Natural killer cell (primary cell): ENCODE data around the gene FMNL1. TPM values are rescaled to one million over a fixed set of nuclear protein-coding genes. Genes with fewer than 3 reads are reported as not detected.
"Not testable (repeated sequence)": the region's sequence is repeated elsewhere in the genome, so short reads cannot be mapped to it uniquely, and the experiment has no call there.

Experiments used
- ATAC-seq, 3 donors: fragments of 150-1000 bp in 2 of 3; fragments of 200-7000 bp in 1 of 3; cut with Tn5 transposase; 1 replicate in 1 of 3; 2 replicates in 2 of 3; pipeline ENCODE4 v1.10.0; 2021; ENCODE audit warnings: mild to moderate bottlenecking in 2 of 3, moderate library complexity in 2 of 3
- DNase-seq, 2 donors: peaks; one replicate each; pipeline versions ENCODE4 v3.0.0 to v3.0.0-alpha.2; 2013 to 2021; ENCODE audit warnings: mixed read lengths in 1 of 2
- H3K27ac ChIP-seq: one replicate; pipeline ENCODE4 v1.5.1; 2013; ENCODE audit warnings: mild to moderate bottlenecking, low read length
- H3K27me3 ChIP-seq: one replicate; pipeline ENCODE4 v1.6.1; 2013; ENCODE audit warnings: low read length; ENCODE audit not compliant: control insufficient read depth, insufficient read depth
- H3K36me3 ChIP-seq: one replicate; pipeline ENCODE4 v1.6.1; 2013; ENCODE audit warnings: low read length; ENCODE audit not compliant: control insufficient read depth, insufficient read depth
- H3K4me1 ChIP-seq: one replicate; pipeline ENCODE4 v1.6.1; 2013; ENCODE audit warnings: low read length; ENCODE audit not compliant: control insufficient read depth, insufficient read depth
- H3K4me3 ChIP-seq: one replicate; pipeline ENCODE4 v1.5.1; 2013; ENCODE audit warnings: low read length
- H3K9me3 ChIP-seq: one replicate; pipeline ENCODE4 v1.6.1; 2013; ENCODE audit warnings: low read length; ENCODE audit not compliant: control insufficient read depth, insufficient read depth
- H3K27ac Mint-ChIP-seq, 2 donors: one replicate each; pipeline ENCODE4 v1.8.0; 2022; ENCODE audit warnings: mild to moderate bottlenecking in 2 of 2, mixed read lengths in 2 of 2, moderate library complexity in 1 of 2
- H3K27me3 Mint-ChIP-seq, 2 donors: one replicate each; pipeline ENCODE4 v1.8.0; 2022; ENCODE audit warnings: low read depth in 2 of 2, mixed read lengths in 2 of 2
- H3K36me3 Mint-ChIP-seq: one replicate; pipeline ENCODE4 v1.8.0; 2022; ENCODE audit warnings: mixed read lengths
- H3K4me1 Mint-ChIP-seq, 2 donors: one replicate each; pipeline ENCODE4 v1.8.0; 2022; ENCODE audit warnings: mixed read lengths in 2 of 2
- H3K4me3 Mint-ChIP-seq: one replicate; pipeline ENCODE4 v1.8.0; 2022; ENCODE audit warnings: mild to moderate bottlenecking, moderate library complexity, mixed read lengths
- H3K9me3 Mint-ChIP-seq, 2 donors: one replicate each; pipeline ENCODE4 v1.8.0; 2022; ENCODE audit warnings: mixed read lengths in 2 of 2
- CTCF ChIP-seq: fragments of 200-600 bp; IDR thresholded peaks from one replicate; pipeline ENCODE4 v1.8.0; 2022; ENCODE audit warnings: antibody characterized with exemption
- WGBS: methylation state at CpG from one replicate; pipeline ENCODE4 v1.1.7; 2013; ENCODE audit warnings: missing lambda C conversion rate; ENCODE audit not compliant: insufficient coverage; 5-methylcytosine and 5-hydroxymethylcytosine counted together
- intact Hi-C: fragments of 100-400 bp; cut with micrococcal nuclease; formaldehyde crosslinking; loops from one replicate; pipeline ENCODE4 v1.14.2; 2022
- total RNA-seq, 4 donors: library from RNA; stranded (reverse); fragments of 120-200 nt in 1 of 4; gene quantifications; one replicate each; pipeline versions ENCODE4 v1.2.3 to v1.2.4, GENCODE V29; 2013 to 2022

The FMNL1 gene
- total RNA-seq, 3 donors from 2014 or later (not counting 1 experiment from before 2014, with no cell fraction given) = 741 to 836 (median 752) TPM

GRCh38 chr17:45197555-45198334 lies 23.9 kb upstream of the FMNL1 start:
- H3K36me3 ChIP-seq = no peaks in the 10 kb centered on the region
- peaks cover 0 to 3% of the 10 kb centered on the region in 2 donors for H3K4me1 Mint-ChIP-seq
- H3K36me3 Mint-ChIP-seq = no peaks in the 10 kb centered on the region
- peak overlapping the region in 1 of 2 donors; percentile 36 for H3K27ac Mint-ChIP-seq
- H3K27me3 ChIP-seq = no peaks in the 10 kb centered on the region
- TF ChIP-seq CTCF = peak; percentile 99
- H3K27me3 Mint-ChIP-seq = no peaks in the 10 kb centered on the region
- WGBS = 7% methylated on average over 15 of the region's 16 CpGs
- H3K4me1 ChIP-seq = peaks cover 6% of the 10 kb centered on the region
- peak; percentile 90 for DNase-seq
- intact Hi-C loops = loop anchor here (1.0 to 5.0 kb wide), 2 partner anchors 62 to 420 kb away; partner anchors contain the start of gene ACBD4
- H3K9me3 ChIP-seq = no peaks in the 10 kb centered on the region
- H3K4me3 ChIP-seq = no peak overlapping the region
- no peak overlapping the region for H3K4me3 Mint-ChIP-seq
- peak; percentile 97 to 100 (median 100) for ATAC-seq
- H3K27ac ChIP-seq = no peak overlapping the region
- no peaks in the 10 kb centered on the region for H3K9me3 Mint-ChIP-seq

- H3K4me3 Mint-ChIP-seq = no peak overlapping the region
- no peaks in the 10 kb centered on the region for H3K36me3 Mint-ChIP-seq
- Histone ChIP-seq H3K27ac (no peak overlapping the region), H3K36me3 (no peaks in the 10 kb centered on the region), H3K27me3 (no peaks in the 10 kb centered on the region), H3K4me3 (no peak overlapping the region), H3K4me1 (peaks cover 6% of the 10 kb centered on the region), H3K9me3 (no peaks in the 10 kb centered on the region)
- no peaks in the 10 kb centered on the region for H3K9me3 Mint-ChIP-seq
- no peak overlapping the region for H3K27ac Mint-ChIP-seq
- intact Hi-C loops = no loop called here
- ATAC-seq = no peak
- TF ChIP-seq CTCF = no peak
- no peak for DNase-seq
- H3K4me1 Mint-ChIP-seq = peaks cover 0 to 3% of the 10 kb centered on the region in 2 donors
- 65% methylated on average over 9 of the region's 9 CpGs for WGBS
- no peaks in the 10 kb centered on the region for H3K27me3 Mint-ChIP-seq
Observed at GRCh38 chr17:45200701-45201100, 21.0 kb upstream of the FMNL1 start.

GRCh38 chr17:45201457-45201856 lies 20.2 kb upstream of the FMNL1 start:
- no peaks in the 10 kb centered on the region for H3K9me3 ChIP-seq
- Mint-ChIP-seq H3K27ac (no peak overlapping the region), H3K9me3 (no peaks in the 10 kb centered on the region), H3K4me1 (peaks cover 0 to 3% of the 10 kb centered on the region in 2 donors), H3K27me3 (no peaks in the 10 kb centered on the region), H3K4me3 (no peak overlapping the region), H3K36me3 (no peaks in the 10 kb centered on the region)
- no peak for TF ChIP-seq CTCF
- intact Hi-C loops = no loop called here
- ATAC-seq (no peak), DNase-seq (no peak)
- no peak overlapping the region for H3K4me3 ChIP-seq
- no peaks in the 10 kb centered on the region for H3K36me3 ChIP-seq
- H3K4me1 ChIP-seq = peaks cover 6% of the 10 kb centered on the region
- whole genome bisulfite sequencing = 93% methylated on average over 2 of the region's 4 CpGs
- H3K27ac ChIP-seq = no peak overlapping the region
- no peaks in the 10 kb centered on the region for H3K27me3 ChIP-seq

- H3K36me3 ChIP-seq, intact Hi-C loops, H3K27me3 ChIP-seq, H3K4me1 Mint-ChIP-seq, H3K9me3 Mint-ChIP-seq, H3K36me3 Mint-ChIP-seq, ATAC-seq, H3K4me1 ChIP-seq, H3K9me3 ChIP-seq, H3K27ac ChIP-seq, H3K4me3 ChIP-seq, H3K4me3 Mint-ChIP-seq, DNase-seq, H3K27ac Mint-ChIP-seq, H3K27me3 Mint-ChIP-seq: not testable (repeated sequence)
- WGBS = 94% methylated on average over 5 of the region's 6 CpGs
Observed at GRCh38 chr17:45201880-45202279, 19.8 kb upstream of the FMNL1 start.
